Neural cell (in vitro differentiated cells): ENCODE results near the gene TSPAN1. TPM values are rescaled to one million over a fixed set of nuclear protein-coding genes. Genes with fewer than 3 reads are reported as not detected.
"Not testable (repeated sequence)": the region's sequence is repeated elsewhere in the genome, so short reads cannot be mapped to it uniquely, and the experiment has no call there.

ENCODE experiments used
- H2AFZ ChIP-seq: fragments of 200-600, 300-800 bp; sonication (generic), shearing (Covaris generic); 2 replicates; pipeline ENCODE4 v1.6.0; 2014; ENCODE audit warnings: low read depth, mild to moderate bottlenecking, antibody characterized with exemption, low read length, moderate library complexity
- H3F3A ChIP-seq: fragments of 200-600 bp; shearing (Covaris generic); 2 replicates; pipeline ENCODE4 v1.6.1; 2016; ENCODE audit warnings: mild to moderate bottlenecking, moderate library complexity, mixed read lengths, antibody characterized with exemption, low read length; ENCODE audit not compliant: insufficient read depth, poor library complexity, severe bottlenecking
- H3K27ac ChIP-seq: fragments of 200-600, 300-800 bp; sonication (generic), shearing (Covaris generic); 2 replicates; pipeline ENCODE4 v1.5.1; 2014; ENCODE audit warnings: mild to moderate bottlenecking, low read length, moderate library complexity
- H3K27me3 ChIP-seq: fragments of 300-800, 200-600 bp; sonication (generic), shearing (Covaris generic); 2 replicates; pipeline ENCODE4 v1.6.0; 2014; ENCODE audit warnings: mild to moderate bottlenecking, low read depth, low read length, moderate library complexity; ENCODE audit not compliant: insufficient read depth
- H3K36me3 ChIP-seq: fragments of 300-800, 200-600 bp; sonication (generic), shearing (Covaris generic); 2 replicates; pipeline ENCODE4 v1.5.1; 2014; ENCODE audit warnings: mild to moderate bottlenecking, antibody characterized with exemption, low read length, moderate library complexity; ENCODE audit not compliant: insufficient read depth
- H3K4me2 ChIP-seq: fragments of 300-800, 200-600 bp; sonication (generic), shearing (Covaris generic); 2 replicates; pipeline ENCODE4 v1.6.0; 2014; ENCODE audit warnings: mild to moderate bottlenecking, low read length
- H3K4me3 ChIP-seq: fragments of 300-800, 200-600 bp; sonication (generic), shearing (Covaris generic); 2 replicates; pipeline ENCODE4 v1.5.1; 2014; ENCODE audit warnings: mild to moderate bottlenecking, low read length, moderate library complexity
- H3K79me2 ChIP-seq: fragments of 200-600 bp; shearing (Covaris generic); replicated peaks from 2 replicates; pipeline ENCODE4 v1.6.0; 2014; ENCODE audit warnings: mild to moderate bottlenecking, low read length, moderate library complexity; ENCODE audit not compliant: insufficient read depth
- H3K9ac ChIP-seq: fragments of 300-800, 200-600 bp; sonication (generic), shearing (Covaris generic); 2 replicates; pipeline ENCODE4 v1.6.1; 2016; ENCODE audit warnings: mild to moderate bottlenecking, low read length, mixed read lengths
- H3K9me2 ChIP-seq: fragments of 200-600 bp; shearing (Covaris generic); 2 replicates; pipeline ENCODE4 v1.6.1; 2016; ENCODE audit warnings: mild to moderate bottlenecking, low read length, mixed read lengths; ENCODE audit not compliant: insufficient read depth
- H3K9me3 ChIP-seq: fragments of 200-600, 300-800 bp; sonication (generic), shearing (Covaris generic); 2 replicates; pipeline ENCODE4 v1.6.1; 2016; ENCODE audit warnings: mild to moderate bottlenecking, mixed run types, low read length, moderate library complexity, mixed read lengths
- H4K20me1 ChIP-seq: fragments of 200-600 bp; shearing (Covaris generic); 2 replicates; pipeline ENCODE4 v1.6.1; 2016; ENCODE audit warnings: mild to moderate bottlenecking, mixed run types; ENCODE audit not compliant: insufficient read depth
- CTCF ChIP-seq: fragments of 450-650 bp; IDR thresholded peaks from 2 replicates; pipeline ENCODE4 v1.5.1; 2014; ENCODE audit warnings: antibody characterized with exemption, mild to moderate bottlenecking, moderate library complexity; ENCODE audit not compliant: poor library complexity, severe bottlenecking
- EP300 ChIP-seq: fragments of 450-650 bp; conservative IDR thresholded peaks from 2 replicates; pipeline ENCODE4 v1.6.1; 2014; ENCODE audit warnings: antibody characterized with exemption, mild to moderate bottlenecking, moderate library complexity; ENCODE audit not compliant: poor library complexity, severe bottlenecking
- EZH2 ChIP-seq: fragments of 200-600, 300-800 bp; shearing (Covaris generic), sonication (generic); IDR thresholded peaks from 2 replicates; pipeline ENCODE4 v1.6.1; 2014; ENCODE audit warnings: antibody characterized with exemption, low read length, borderline replicate concordance, mild to moderate bottlenecking; ENCODE audit not compliant: insufficient read depth, poor library complexity, severe bottlenecking
- MXI1 ChIP-seq: fragments of 450-650 bp; conservative IDR thresholded peaks from 2 replicates; pipeline ENCODE4 v1.6.1; 2014; ENCODE audit warnings: antibody characterized with exemption, mild to moderate bottlenecking; ENCODE audit not compliant: poor library complexity, severe bottlenecking
- POLR2AphosphoS5 ChIP-seq: IDR thresholded peaks from 2 replicates; pipeline ENCODE4 v1.6.1; 2012
- RAD21 ChIP-seq: fragments of 450-650 bp; conservative IDR thresholded peaks from 2 replicates; pipeline ENCODE4 v1.6.1; 2014; ENCODE audit warnings: antibody characterized with exemption, mild to moderate bottlenecking, moderate library complexity
- REST ChIP-seq: IDR thresholded peaks from 2 replicates; pipeline ENCODE4 v1.6.1; 2012; ENCODE audit warnings: borderline replicate concordance
- SMC3 ChIP-seq: fragments of 450-650 bp; conservative IDR thresholded peaks from 2 replicates; pipeline ENCODE4 v1.6.1; 2014; ENCODE audit warnings: antibody characterized with exemption, mild to moderate bottlenecking, moderate library complexity; ENCODE audit not compliant: poor library complexity
- TAF1 ChIP-seq: IDR thresholded peaks from 2 replicates; pipeline ENCODE4 v1.6.1; 2012; ENCODE audit warnings: low read depth
- polyA plus RNA-seq: library from polyadenylated mRNA; depleted of rRNA; stranded (reverse); fragments of >200 nt; gene quantifications from 2 replicates; pipeline ENCODE4 v1.2.3, GENCODE V29; 2014
- small RNA-seq, 3 experiments: library from RNA; depleted of rRNA; stranded (forward); fragments of <200 nt; gene quantifications; one replicate each; pipeline ENCODE3, GENCODE V24; 2012

Gene TSPAN1
- polyA plus RNA-seq, 1 donor from 2014 or later, result 0.62 TPM

GRCh38 chr1:46224966-46225365, 50.1 kb downstream of the TSPAN1 start:
- Histone ChIP-seq H3K27me3 (no peaks in the 10 kb centered on the region), H3K4me3 (no peak overlapping the region), H4K20me1 (no peaks in the 10 kb centered on the region), H3K79me2 (no peaks in the 10 kb centered on the region), H3K9me3 (no peaks in the 10 kb centered on the region), H3K9ac (no peak overlapping the region), H3K9me2 (no peaks in the 10 kb centered on the region), H3K4me2 (no peak overlapping the region), H3F3A (no peaks in the 10 kb centered on the region), H3K36me3 (no peaks in the 10 kb centered on the region), H2AFZ (no peak overlapping the region), H3K27ac (no peak overlapping the region)
- TF ChIP-seq MXI1 (no peak), EP300 (no peak), RAD21 (no peak), TAF1 (no peak), EZH2 (no peak), SMC3 (no peak), CTCF (no peak), REST (no peak), POLR2AphosphoS5 (no peak)

GRCh38 chr1:46231231-46231630, 56.3 kb downstream of the TSPAN1 start:
- not testable (repeated sequence) for H3K9ac ChIP-seq, H3K9me3 ChIP-seq, H3K4me3 ChIP-seq, H4K20me1 ChIP-seq, H3K4me2 ChIP-seq, H3K27ac ChIP-seq, H2AFZ ChIP-seq, H3K36me3 ChIP-seq, H3K27me3 ChIP-seq, H3F3A ChIP-seq, H3K9me2 ChIP-seq, H3K79me2 ChIP-seq

Small RNA genes lying within 50 kb of the gene (small RNA-seq; reads per million reads assigned to genes)
- 0 reads per million in 3 experiments for gene AL672043.1

Other genes starting within 250 kb of the TSPAN1 start
- 119 and 125 TPM in 2 replicates for gene PIK3R3, start 42.5 kb upstream of the TSPAN1 start, polyA plus RNA-seq
- not detected in 2 replicates for gene P3R3URF, start 1.4 kb downstream of the TSPAN1 start, polyA plus RNA-seq
- gene POMGNT1, start 23.3 kb downstream of the TSPAN1 start, polyA plus RNA-seq, result 128 and 147 TPM in 2 replicates
- gene LURAP1, start 28.2 kb downstream of the TSPAN1 start, polyA plus RNA-seq, result 0.50 TPM in 1 of 2 replicates, not detected in the other
- gene RAD54L, start 72.7 kb downstream of the TSPAN1 start, polyA plus RNA-seq, result 1.1 TPM in 1 of 2 replicates, not detected in the other
- 52.9 and 68.6 TPM in 2 replicates for gene LRRC41, start 128.5 kb downstream of the TSPAN1 start, polyA plus RNA-seq
- gene UQCRH, start 128.6 kb downstream of the TSPAN1 start, polyA plus RNA-seq, result 1,068 and 1,272 TPM in 2 replicates
- gene NSUN4, start 165.7 kb downstream of the TSPAN1 start, polyA plus RNA-seq, result 8.7 and 13.1 TPM in 2 replicates
- 106 and 111 TPM in 2 replicates for gene FAAH, start 219.2 kb downstream of the TSPAN1 start, polyA plus RNA-seq